Thyroid gland (tissue), 4 donors: ENCODE measurements around the gene TRANK1. TPM values are rescaled to one million over a fixed set of nuclear protein-coding genes. Genes with fewer than 3 reads are reported as not detected.

ENCODE experiments used
- DNase-seq, 2 donors: peaks; one replicate each; pipeline ENCODE4 v3.0.0-alpha.2; 2019
- H3K27ac ChIP-seq, 3 donors: fragments of 200-600 bp; sonication (generic); 1 replicate in 2 of 3; 2 replicates in 1 of 3; pipeline ENCODE4 v1.5.1; 2016 to 2019; ENCODE audit warnings: mild to moderate bottlenecking in 1 of 3, moderate library complexity in 1 of 3
- H3K27me3 ChIP-seq: fragments of 200-600 bp; sonication (generic); one replicate; pipeline ENCODE4 v1.5.1; 2019
- H3K36me3 ChIP-seq, 2 donors: fragments of 200-600 bp; sonication (generic); one replicate each; pipeline ENCODE4 v1.5.1; 2016 to 2019
- H3K4me1 ChIP-seq, 2 donors: fragments of 200-600 bp; sonication (generic); one replicate each; pipeline ENCODE4 v1.5.1; 2017 to 2019
- H3K4me3 ChIP-seq, 3 donors: fragments of 200-600 bp; sonication (generic); replicated peaks in 1 of 3; 1 replicate in 2 of 3; 2 replicates in 1 of 3; pipeline ENCODE4 v1.5.1; 2016; ENCODE audit warnings: mild to moderate bottlenecking in 1 of 3
- H3K9me3 ChIP-seq: fragments of 200-600 bp; sonication (generic); one replicate; pipeline ENCODE4 v1.5.1; 2017
- POLR2A ChIP-seq, 2 donors: fragments of 450-650 bp; IDR thresholded peaks; one replicate each; pipeline ENCODE4 v1.6.1; 2017; ENCODE audit warnings: antibody characterized with exemption in 2 of 2, mild to moderate bottlenecking in 2 of 2, moderate library complexity in 1 of 2
- WGBS, 2 donors: methylation state at CpG; one replicate each; pipeline ENCODE4 v1.1.5; 2017; 5-methylcytosine and 5-hydroxymethylcytosine counted together
- intact Hi-C: fragments of 100-400 bp; cut with DNase I; formaldehyde crosslinking; loops from one replicate; pipeline ENCODE4 v1.15.1; 2023
- total RNA-seq, 4 donors: library from RNA; depleted of rRNA; stranded (reverse); fragments of >200 nt; gene quantifications; one replicate each; pipeline ENCODE4 v1.2.3, GENCODE V29; 2016
- TF ChIP-seq, protein P1 (sequence below), 6 experiments: fragments of 200-600 bp in 3 of 6; fragments of 450-650 bp in 3 of 6; sonication (generic) in 3 of 6; IDR thresholded peaks; one replicate each; pipeline ENCODE4 v1.5.1; 2016 to 2019; ENCODE audit warnings: antibody characterized with exemption in 6 of 6, mild to moderate bottlenecking in 2 of 6, inconsistent platforms in 1 of 6, moderate library complexity in 1 of 6

Gene TRANK1
- total RNA-seq, 4 donors from 2014 or later, result 11.7 to 26.3 (median 18.5) TPM

DNA sequence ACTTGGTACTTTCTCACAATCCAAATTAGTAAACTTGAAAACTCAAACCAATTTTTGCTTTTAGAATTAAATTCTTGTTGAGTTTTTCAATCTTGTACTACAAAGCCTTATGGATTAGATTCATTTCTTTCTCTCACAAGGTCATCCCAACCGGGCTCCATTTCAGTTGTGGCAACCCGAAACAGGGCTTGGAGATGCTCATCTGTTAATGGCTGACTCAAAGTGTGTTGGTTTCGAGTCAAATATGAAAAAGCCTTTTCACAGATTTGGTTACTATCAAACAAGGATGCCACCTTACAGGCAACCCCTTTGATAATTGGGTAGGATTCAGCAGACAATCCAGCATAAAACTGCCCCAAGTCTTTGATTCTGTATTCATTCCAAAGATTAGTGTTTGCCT, 46.3 kb upstream of the TRANK1 start:
- Histone ChIP-seq H3K9me3 (no peaks in the 10 kb centered on the region), H3K27me3 (no peaks in the 10 kb centered on the region), H3K4me3 (peak overlapping the region in 1 of 3 donors; percentile 68), H3K36me3 (peaks cover 3 to 7% of the 10 kb centered on the region in 2 donors), H3K4me1 (peaks cover 42 to 51% of the 10 kb centered on the region in 2 donors), H3K27ac (peak overlapping the region in 1 of 3 donors; percentile 99)
- no peak for TF ChIP-seq POLR2A (IDR thresholded peaks at IDR 0.05)
- TF ChIP-seq, protein P1, sequence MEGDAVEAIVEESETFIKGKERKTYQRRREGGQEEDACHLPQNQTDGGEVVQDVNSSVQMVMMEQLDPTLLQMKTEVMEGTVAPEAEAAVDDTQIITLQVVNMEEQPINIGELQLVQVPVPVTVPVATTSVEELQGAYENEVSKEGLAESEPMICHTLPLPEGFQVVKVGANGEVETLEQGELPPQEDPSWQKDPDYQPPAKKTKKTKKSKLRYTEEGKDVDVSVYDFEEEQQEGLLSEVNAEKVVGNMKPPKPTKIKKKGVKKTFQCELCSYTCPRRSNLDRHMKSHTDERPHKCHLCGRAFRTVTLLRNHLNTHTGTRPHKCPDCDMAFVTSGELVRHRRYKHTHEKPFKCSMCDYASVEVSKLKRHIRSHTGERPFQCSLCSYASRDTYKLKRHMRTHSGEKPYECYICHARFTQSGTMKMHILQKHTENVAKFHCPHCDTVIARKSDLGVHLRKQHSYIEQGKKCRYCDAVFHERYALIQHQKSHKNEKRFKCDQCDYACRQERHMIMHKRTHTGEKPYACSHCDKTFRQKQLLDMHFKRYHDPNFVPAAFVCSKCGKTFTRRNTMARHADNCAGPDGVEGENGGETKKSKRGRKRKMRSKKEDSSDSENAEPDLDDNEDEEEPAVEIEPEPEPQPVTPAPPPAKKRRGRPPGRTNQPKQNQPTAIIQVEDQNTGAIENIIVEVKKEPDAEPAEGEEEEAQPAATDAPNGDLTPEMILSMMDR (IDR thresholded peaks at IDR 0.05), result no peak
- WGBS, 2 donors, result 77 to 84% methylated on average over 3 of the region's 3 CpGs
- no peak for DNase-seq
- intact Hi-C loops, result no loop called here

DNA sequence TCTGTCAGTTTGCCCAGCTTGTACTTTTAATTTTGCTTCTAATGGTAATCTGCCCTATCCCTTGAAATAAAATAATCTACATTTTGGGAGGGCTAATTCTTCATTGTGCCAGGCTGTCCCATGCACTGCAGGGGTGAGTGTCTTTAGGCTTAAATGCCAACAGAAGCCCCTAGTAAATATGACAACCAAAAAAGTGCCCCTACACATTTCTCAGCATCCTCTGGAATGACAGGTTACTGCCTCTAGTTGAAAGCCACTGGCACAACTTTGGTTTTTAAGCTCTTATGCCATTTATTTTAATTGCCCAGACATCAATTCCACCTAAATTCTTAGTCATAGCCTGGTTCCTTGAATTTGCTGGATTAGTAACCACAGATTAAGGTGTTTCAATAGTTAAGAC, 44.7 kb upstream of the TRANK1 start:
- peaks cover 14 to 19% of the 10 kb centered on the region in 2 donors for H3K36me3 ChIP-seq
- peaks cover 40 to 50% of the 10 kb centered on the region in 2 donors for H3K4me1 ChIP-seq
- no peaks in the 10 kb centered on the region for H3K27me3 ChIP-seq
- no peaks in the 10 kb centered on the region for H3K9me3 ChIP-seq
- intact Hi-C loops, result no loop called here
- H3K4me3 ChIP-seq, result no peak overlapping the region
- TF ChIP-seq, protein P1 (IDR thresholded peaks at IDR 0.05), result no peak
- TF ChIP-seq POLR2A (IDR thresholded peaks at IDR 0.05), result no peak
- peak overlapping the region in 1 of 3 donors; percentile 2 for H3K27ac ChIP-seq
- no peak for DNase-seq

DNA sequence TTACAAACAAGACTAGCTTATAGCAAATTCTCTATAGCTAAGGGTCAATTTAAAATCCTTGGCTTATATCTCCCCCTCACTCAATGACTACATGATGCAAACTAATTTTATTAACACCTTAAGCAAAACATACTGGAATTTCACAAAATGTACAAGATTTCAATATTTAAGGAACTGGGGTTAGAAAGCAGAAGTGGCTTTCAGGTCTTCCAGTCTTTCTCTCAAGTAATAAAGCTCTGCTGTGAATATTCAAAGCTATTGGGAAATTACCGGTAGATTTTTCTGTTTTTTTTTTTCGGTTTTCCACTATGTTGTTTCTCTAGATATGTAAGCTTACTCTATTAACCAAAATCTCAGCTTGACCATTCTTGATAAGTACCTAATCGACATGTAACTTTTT, 44.2 kb upstream of the TRANK1 start:
- H3K27me3 ChIP-seq, result no peaks in the 10 kb centered on the region
- no peak overlapping the region for H3K4me3 ChIP-seq
- H3K36me3 ChIP-seq, result peaks cover 18 to 24% of the 10 kb centered on the region in 2 donors
- TF ChIP-seq, protein P1 (IDR thresholded peaks at IDR 0.05), result no peak
- H3K9me3 ChIP-seq, result no peaks in the 10 kb centered on the region
- H3K27ac ChIP-seq, result peak overlapping the region in 1 of 3 donors; percentile 2
- 74 to 75% methylated on average over 3 of the region's 3 CpGs for WGBS, 2 donors
- H3K4me1 ChIP-seq, result peaks cover 35 to 44% of the 10 kb centered on the region in 2 donors
- intact Hi-C loops, result no loop called here
- DNase-seq, result no peak

DNA sequence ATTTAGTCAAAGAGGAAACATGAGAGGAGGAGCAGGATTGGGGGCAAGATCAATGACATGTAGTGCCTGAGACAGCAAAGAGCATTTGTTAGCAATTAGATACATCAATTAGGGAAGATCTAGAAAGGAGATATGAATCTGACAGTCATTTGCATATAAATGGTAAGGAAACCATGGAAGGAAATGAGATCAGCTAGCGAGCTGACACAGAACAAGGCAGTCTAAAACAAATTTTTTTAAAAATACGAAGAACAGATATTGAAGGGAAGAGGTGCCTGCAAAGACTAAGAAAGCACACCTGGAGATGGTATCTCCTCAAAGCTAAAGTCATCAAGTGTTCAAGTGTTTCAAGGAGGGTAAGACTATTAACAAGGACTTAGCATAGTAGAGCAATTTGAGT, 43.5 kb upstream of the TRANK1 start:
- no peak for TF ChIP-seq POLR2A (IDR thresholded peaks at IDR 0.05)
- TF ChIP-seq, protein P1 (IDR thresholded peaks at IDR 0.05), result no peak
- H3K27ac ChIP-seq, result no peak overlapping the region
- peaks cover 25 to 28% of the 10 kb centered on the region in 2 donors for H3K36me3 ChIP-seq
- peaks cover 35 to 42% of the 10 kb centered on the region in 2 donors for H3K4me1 ChIP-seq
- no peaks in the 10 kb centered on the region for H3K9me3 ChIP-seq
- WGBS, 2 donors, result 55 to 62% methylated on average over 2 of the region's 2 CpGs
- intact Hi-C loops, result no loop called here
- no peak for DNase-seq
- H3K4me3 ChIP-seq, result no peak overlapping the region
- no peaks in the 10 kb centered on the region for H3K27me3 ChIP-seq

DNA sequence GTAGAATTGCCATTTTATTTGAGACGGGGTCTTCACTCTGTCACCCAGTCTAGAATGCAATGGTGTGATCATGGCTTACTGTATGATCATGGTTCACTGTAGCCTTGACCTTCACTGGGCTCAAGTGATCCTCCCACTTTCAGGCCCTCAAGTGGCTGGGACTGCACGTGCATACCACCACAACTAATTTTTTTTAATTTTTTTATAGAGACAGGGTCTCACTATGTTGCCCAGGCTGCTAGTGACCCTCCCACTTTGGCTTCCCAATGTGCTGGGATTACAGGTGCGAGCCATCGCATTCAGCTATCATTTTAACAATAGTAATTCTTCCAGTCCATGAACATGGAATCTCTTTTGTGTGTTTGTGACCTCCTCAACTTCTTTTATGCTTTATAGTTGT, 36.2 kb upstream of the TRANK1 start:
- intact Hi-C loops, result no loop called here
- no peak overlapping the region for H3K27ac ChIP-seq
- H3K4me3 ChIP-seq, result no peak overlapping the region
- no peak for DNase-seq
- no peaks in the 10 kb centered on the region for H3K4me1 ChIP-seq
- no peaks in the 10 kb centered on the region for H3K9me3 ChIP-seq
- no peaks in the 10 kb centered on the region for H3K27me3 ChIP-seq
- 86 to 92% methylated on average over 4 of the region's 4 CpGs for WGBS, 2 donors
- TF ChIP-seq POLR2A (IDR thresholded peaks at IDR 0.05), result no peak
- TF ChIP-seq, protein P1 (IDR thresholded peaks at IDR 0.05), result no peak
- peaks cover 19 to 24% of the 10 kb centered on the region in 2 donors for H3K36me3 ChIP-seq
